SK-N-SH treated with all-trans-retinoic acid at 6 μM for 48 hours (cell line): ENCODE measurements around the gene DCLK1.

Source experiments
- ATAC-seq: fragments of 200-7000 bp; cut with Tn5 transposase; 3 replicates; pipeline ENCODE4 v1.9.1; 2020; ENCODE audit warnings: mild to moderate bottlenecking, moderate library complexity
- ARNTL ChIP-seq: fragments of 450-650 bp; formaldehyde crosslinking; IDR thresholded peaks from 2 replicates; pipeline ENCODE4 v1.5.0; 2020; ENCODE audit warnings: low read depth, mild to moderate bottlenecking, moderate library complexity, borderline replicate concordance
- CREB5 ChIP-seq: fragments of 250-450 bp; sonication (Bioruptor Pico); IDR thresholded peaks from 2 replicates; pipeline ENCODE4 v1.5.1; 2020; ENCODE audit warnings: low read depth, mild to moderate bottlenecking, moderate library complexity
- CSRNP3 ChIP-seq: fragments of 250-450 bp; sonication (Bioruptor Pico); IDR thresholded peaks from 2 replicates; pipeline ENCODE4 v1.5.1; 2021; ENCODE audit warnings: mild to moderate bottlenecking, moderate library complexity
- ESRRG ChIP-seq: fragments of 250-450 bp; sonication (Bioruptor Pico); IDR thresholded peaks from 2 replicates; pipeline ENCODE4 v1.6.1; 2021; ENCODE audit warnings: mild to moderate bottlenecking
- GLIS3 ChIP-seq: fragments of 250-450 bp; sonication (Bioruptor Pico); IDR thresholded peaks from 2 replicates; pipeline ENCODE4 v1.5.0; 2020; ENCODE audit warnings: mild to moderate bottlenecking, moderate library complexity
- OSR1 ChIP-seq: fragments of 250-450 bp; sonication (Bioruptor Pico); IDR thresholded peaks from 2 replicates; pipeline ENCODE4 v1.8.0; 2022; ENCODE audit warnings: moderate library complexity, mild to moderate bottlenecking, inconsistent platforms
- PATZ1 ChIP-seq: fragments of 250-450 bp; sonication (Bioruptor Pico); IDR thresholded peaks from 2 replicates; pipeline ENCODE4 v1.8.0; 2020; ENCODE audit warnings: mild to moderate bottlenecking, moderate library complexity, borderline replicate concordance
- RARB ChIP-seq: fragments of 250-450 bp; sonication (Bioruptor Pico); IDR thresholded peaks from 2 replicates; pipeline ENCODE4 v1.8.0; 2021; ENCODE audit warnings: mild to moderate bottlenecking, moderate library complexity
- TCF4 ChIP-seq: fragments of 250-450 bp; sonication (Bioruptor Pico); IDR thresholded peaks from 2 replicates; pipeline ENCODE4 v1.8.0; 2021; ENCODE audit warnings: mild to moderate bottlenecking, moderate library complexity, borderline replicate concordance
- TOX ChIP-seq: fragments of 250-450 bp; sonication (Bioruptor Pico); IDR thresholded peaks from 2 replicates; pipeline ENCODE4 v1.8.0; 2021; ENCODE audit warnings: mild to moderate bottlenecking, moderate library complexity, borderline replicate concordance
- TSHZ2 ChIP-seq: fragments of 250-450 bp; sonication (Bioruptor Pico); IDR thresholded peaks from 2 replicates; pipeline ENCODE4 v1.5.0; 2020; ENCODE audit warnings: mild to moderate bottlenecking, moderate library complexity
- ZC3H10 ChIP-seq: fragments of 250-450 bp; sonication (Bioruptor Pico); IDR thresholded peaks from 2 replicates; pipeline ENCODE4 v1.5.1; 2021; ENCODE audit warnings: mild to moderate bottlenecking, moderate library complexity
- ZFP3 ChIP-seq: fragments of 250-450 bp; sonication (Bioruptor Pico); IDR thresholded peaks from 2 replicates; pipeline ENCODE4 v1.5.0; 2020; ENCODE audit warnings: mild to moderate bottlenecking, moderate library complexity
- ZFP30 ChIP-seq: fragments of 450-650 bp; formaldehyde crosslinking; IDR thresholded peaks from 2 replicates; pipeline ENCODE4 v1.5.0; 2022; ENCODE audit warnings: mild to moderate bottlenecking, moderate library complexity
- ZNF565 ChIP-seq: fragments of 450-650 bp; formaldehyde crosslinking; conservative IDR thresholded peaks from 2 replicates; pipeline ENCODE4 v1.5.0; 2020; ENCODE audit warnings: low read depth, mild to moderate bottlenecking, moderate library complexity
- ZNF70 ChIP-seq: fragments of 450-650 bp; formaldehyde crosslinking; IDR thresholded peaks from 2 replicates; pipeline ENCODE4 v1.5.0; 2020; ENCODE audit warnings: mild to moderate bottlenecking, moderate library complexity
- ZNF8 ChIP-seq: fragments of 450-650 bp; formaldehyde crosslinking; IDR thresholded peaks from 2 replicates; pipeline ENCODE4 v1.5.0; 2020; ENCODE audit warnings: mild to moderate bottlenecking, moderate library complexity

Gene DCLK1

GRCh38 chr13:35763060-35763781 is 368.0 kb downstream of the DCLK1 start:
- ATAC-seq: no peak

GRCh38 chr13:35761440-35762252 is 369.5 kb downstream of the DCLK1 start:
- ATAC-seq: no peak
- no peak for TF ChIP-seq ZFP30
- TF ChIP-seq ESRRG (CRISPR knock-in tag): no peak
- no peak for TF ChIP-seq CREB5 (CRISPR knock-in tag)

More at GRCh38 chr13:35763060-35763781, 368.0 kb downstream of the DCLK1 start:
- no peak for TF ChIP-seq RARB (CRISPR knock-in tag)
- TF ChIP-seq ZC3H10 (CRISPR knock-in tag): no peak
- no peak for TF ChIP-seq CSRNP3 (CRISPR knock-in tag)

GRCh38 chr13:35760735-35761281 is 370.4 kb downstream of the DCLK1 start:
- no peak for TF ChIP-seq TSHZ2
- no peak for TF ChIP-seq TCF4
- TF ChIP-seq ZFP30: no peak
- no peak for TF ChIP-seq ZNF565 (CRISPR knock-in tag)
- TF ChIP-seq ZFP3 (CRISPR knock-in tag): no peak
- no peak for TF ChIP-seq PATZ1
- no peak for TF ChIP-seq CSRNP3 (CRISPR knock-in tag)
- TF ChIP-seq ESRRG (CRISPR knock-in tag): no peak
- no peak for TF ChIP-seq CREB5 (CRISPR knock-in tag)
- no peak for TF ChIP-seq RARB (CRISPR knock-in tag)
- TF ChIP-seq ZC3H10 (CRISPR knock-in tag): no peak
- TF ChIP-seq TOX: no peak
- TF ChIP-seq, all 23 proteins: peak for 0
- ATAC-seq: no peak

GRCh38 chr13:35747594-35747993 is 383.6 kb downstream of the DCLK1 start:
- no peak for ATAC-seq
- TF ChIP-seq TSHZ2 (no peak), ZFP3 (CRISPR knock-in tag) (no peak), RARB (CRISPR knock-in tag) (no peak), ZFP30 (no peak), ARNTL (CRISPR knock-in tag) (no peak), TCF4 (no peak), TOX (no peak), OSR1 (CRISPR knock-in tag) (no peak), ZNF8 (CRISPR knock-in tag) (no peak), ZC3H10 (CRISPR knock-in tag) (no peak), GLIS3 (CRISPR knock-in tag) (no peak), ESRRG (CRISPR knock-in tag) (no peak), ZNF70 (no peak)
